Mesenchymal stem cell (in vitro differentiated cells and primary cell): ENCODE results near the gene CHST15.

ENCODE experiments used
- DNase-seq: peaks from one replicate; pipeline ENCODE4 v3.0.0-alpha.2; 2013
- H2AFZ ChIP-seq: one replicate; pipeline ENCODE4 v1.6.1; 2013; ENCODE audit warnings: low read depth, mild to moderate bottlenecking, control low read depth, inconsistent platforms, low read length, moderate library complexity
- H2AK5ac ChIP-seq: 2 replicates; pipeline ENCODE4 v1.6.1; 2013; ENCODE audit warnings: low read length, moderate library complexity, mild to moderate bottlenecking, inconsistent platforms; ENCODE audit not compliant: severe bottlenecking
- H2BK120ac ChIP-seq: one replicate; pipeline ENCODE4 v1.6.1; 2013; ENCODE audit warnings: low read depth, mild to moderate bottlenecking, inconsistent platforms, low read length, moderate library complexity
- H2BK12ac ChIP-seq, 2 experiments: one replicate each; pipeline ENCODE4 v1.6.1; 2013; ENCODE audit warnings: inconsistent platforms in 2 of 2, low read length in 2 of 2, mild to moderate bottlenecking in 2 of 2, moderate library complexity in 2 of 2, control low read depth in 1 of 2
- H2BK15ac ChIP-seq: one replicate; pipeline ENCODE4 v1.6.1; 2013; ENCODE audit warnings: mild to moderate bottlenecking, low read depth, inconsistent platforms; ENCODE audit not compliant: poor library complexity, severe bottlenecking
- H2BK5ac ChIP-seq: 2 replicates; pipeline ENCODE4 v1.6.1; 2013; ENCODE audit warnings: low read depth, mild to moderate bottlenecking, low read length, control low read depth, inconsistent platforms; ENCODE audit not compliant: poor library complexity, severe bottlenecking
- H3K14ac ChIP-seq, 2 experiments: one replicate each; pipeline ENCODE4 v1.6.1; 2013; ENCODE audit warnings: inconsistent platforms in 2 of 2, low read length in 2 of 2, control low read depth in 1 of 2, mild to moderate bottlenecking in 1 of 2, moderate library complexity in 1 of 2
- H3K18ac ChIP-seq, 2 experiments: one replicate each; pipeline ENCODE4 v1.6.1; 2013; ENCODE audit warnings: inconsistent platforms in 2 of 2, low read length in 2 of 2, control low read depth in 1 of 2, low read depth in 1 of 2, mild to moderate bottlenecking in 1 of 2
- H3K23ac ChIP-seq, 2 experiments: one replicate each; pipeline ENCODE4 v1.6.1; 2013; ENCODE audit warnings: inconsistent platforms in 2 of 2, low read length in 2 of 2, mild to moderate bottlenecking in 2 of 2, moderate library complexity in 2 of 2, control low read depth in 1 of 2
- H3K27ac ChIP-seq: 2 replicates; pipeline ENCODE4 v1.5.1; 2013; ENCODE audit warnings: mild to moderate bottlenecking, moderate library complexity, low read length, control low read depth, inconsistent platforms; ENCODE audit not compliant: poor library complexity, severe bottlenecking
- H3K27me3 ChIP-seq, 2 experiments: 2 replicates each; pipeline versions ENCODE4 v1.6.1 to v1.7.0; 2013; ENCODE audit warnings: low read length in 2 of 2, mild to moderate bottlenecking in 2 of 2, moderate library complexity in 2 of 2, control low read depth in 1 of 2, inconsistent platforms in 1 of 2; ENCODE audit not compliant: control insufficient read depth in 1 of 2, insufficient read depth in 1 of 2
- H3K36me3 ChIP-seq, 2 experiments: 2 replicates each; pipeline versions ENCODE4 v1.6.1 to v1.7.0; 2013; ENCODE audit warnings: low read length in 2 of 2, control low read depth in 1 of 2, inconsistent platforms in 1 of 2, low read depth in 1 of 2, mild to moderate bottlenecking in 1 of 2; ENCODE audit not compliant: insufficient read depth in 2 of 2, control insufficient read depth in 1 of 2
- H3K4ac ChIP-seq, 2 experiments: one replicate each; pipeline ENCODE4 v1.6.1; 2013; ENCODE audit warnings: inconsistent platforms in 2 of 2, low read length in 2 of 2, mild to moderate bottlenecking in 2 of 2, moderate library complexity in 2 of 2, control low read depth in 1 of 2, low read depth in 1 of 2
- H3K4me1 ChIP-seq: 2 replicates; pipeline ENCODE4 v1.6.1; 2013; ENCODE audit warnings: low read depth, low read length, control low read depth; ENCODE audit not compliant: control insufficient read depth, insufficient read depth
- H3K4me2 ChIP-seq: 2 replicates; pipeline ENCODE4 v1.6.1; 2013; ENCODE audit warnings: low read length, mild to moderate bottlenecking, inconsistent platforms; ENCODE audit not compliant: poor library complexity, severe bottlenecking
- H3K4me3 ChIP-seq, 2 experiments: 2 replicates each; pipeline versions ENCODE4 v1.5.1 to v1.7.0; 2013; ENCODE audit warnings: low read length in 2 of 2, mild to moderate bottlenecking in 2 of 2, control low read depth in 1 of 2, low read depth in 1 of 2; ENCODE audit not compliant: insufficient read depth in 1 of 2
- H3K79me1 ChIP-seq: replicated peaks from 2 replicates; pipeline ENCODE4 v1.6.1; 2013; ENCODE audit warnings: mild to moderate bottlenecking, control low read depth, low read length, inconsistent platforms; ENCODE audit not compliant: poor library complexity, severe bottlenecking
- H3K9ac ChIP-seq: 2 replicates; pipeline ENCODE4 v1.7.0; 2013; ENCODE audit warnings: mild to moderate bottlenecking, low read length, moderate library complexity
- H3K9me3 ChIP-seq: 2 replicates; pipeline ENCODE4 v1.7.0; 2013; ENCODE audit warnings: mild to moderate bottlenecking, low read length; ENCODE audit not compliant: control insufficient read depth
- H4K8ac ChIP-seq: one replicate; pipeline ENCODE4 v1.6.1; 2013; ENCODE audit warnings: inconsistent platforms, mild to moderate bottlenecking, low read length, moderate library complexity
- H4K91ac ChIP-seq: one replicate; pipeline ENCODE4 v1.6.1; 2013; ENCODE audit warnings: mild to moderate bottlenecking, low read length, inconsistent platforms
- WGBS: methylation state at CpG from one replicate; pipeline ENCODE4 v1.1.7; 2013; ENCODE audit warnings: mixed read lengths; 5-methylcytosine and 5-hydroxymethylcytosine counted together

The CHST15 gene

GRCh38 chr10:124012066-124012465, 81.3 kb downstream of the CHST15 start:
- H3K9me3 ChIP-seq = no peaks in the 10 kb centered on the region
- H3K4ac ChIP-seq = no peak overlapping the region
- H3K23ac ChIP-seq = no peak overlapping the region
- peaks cover 15% of the 10 kb centered on the region for H3K79me1 ChIP-seq
- H2BK12ac ChIP-seq = no peak overlapping the region
- H4K91ac ChIP-seq = no peak overlapping the region
- no peak for DNase-seq
- H3K18ac ChIP-seq = no peak overlapping the region
- H4K8ac ChIP-seq = no peak overlapping the region
- H3K27me3 ChIP-seq = no peaks in the 10 kb centered on the region
- no peak overlapping the region for H2AK5ac ChIP-seq
- H3K14ac ChIP-seq = no peak overlapping the region
- no peak overlapping the region for H3K4me3 ChIP-seq
- peaks cover 5% of the 10 kb centered on the region for H3K4me1 ChIP-seq
- H3K4me2 ChIP-seq = no peak overlapping the region
- no peak overlapping the region for H2BK15ac ChIP-seq
- 89% methylated on average over 5 of the region's 5 CpGs for WGBS
- H2AFZ ChIP-seq = no peak overlapping the region
- no peak overlapping the region for H3K27ac ChIP-seq
- H2BK120ac ChIP-seq = no peak overlapping the region
- H3K9ac ChIP-seq = no peak overlapping the region
- H2BK5ac ChIP-seq = no peak overlapping the region
- peaks cover 18 to 72% of the 10 kb centered on the region in 2 experiments for H3K36me3 ChIP-seq

- H3K23ac ChIP-seq = no peak overlapping the region
- WGBS = 88% methylated on average over 11 of the region's 11 CpGs
Observed at GRCh38 chr10:124011464-124011863, 81.9 kb downstream of the CHST15 start.

GRCh38 chr10:124010563-124011131, 82.8 kb downstream of the CHST15 start:
- Histone ChIP-seq H3K36me3 (peaks cover 18 to 70% of the 10 kb centered on the region in 2 experiments), H3K27ac (no peak overlapping the region), H4K91ac (no peak overlapping the region), H4K8ac (no peak overlapping the region), H2AK5ac (no peak overlapping the region), H2BK5ac (no peak overlapping the region), H3K4me2 (no peak overlapping the region), H3K9me3 (no peaks in the 10 kb centered on the region), H2AFZ (no peak overlapping the region), H3K4me1 (peaks cover 13% of the 10 kb centered on the region), H3K18ac (no peak overlapping the region), H3K4me3 (no peak overlapping the region), H3K9ac (no peak overlapping the region), H2BK12ac (no peak overlapping the region), H2BK15ac (no peak overlapping the region), H3K14ac (no peak overlapping the region), H3K79me1 (peaks cover 21% of the 10 kb centered on the region), H3K23ac (no peak overlapping the region), H2BK120ac (no peak overlapping the region), H3K4ac (no peak overlapping the region), H3K27me3 (no peaks in the 10 kb centered on the region)
- no peak for DNase-seq
- WGBS = 82% methylated on average over 22 of the region's 22 CpGs

More at GRCh38 chr10:124011464-124011863, 81.9 kb downstream of the CHST15 start:
- DNase-seq = no peak
- H2BK15ac ChIP-seq = no peak overlapping the region
- H3K14ac ChIP-seq = no peak overlapping the region
- H3K36me3 ChIP-seq = peaks cover 18 to 75% of the 10 kb centered on the region in 2 experiments
- H3K4ac ChIP-seq = no peak overlapping the region
- H2AK5ac ChIP-seq = no peak overlapping the region
- peaks cover 6% of the 10 kb centered on the region for H3K4me1 ChIP-seq
- no peak overlapping the region for H3K9ac ChIP-seq
- H3K18ac ChIP-seq = no peak overlapping the region
- no peaks in the 10 kb centered on the region for H3K9me3 ChIP-seq
- H3K27me3 ChIP-seq = no peaks in the 10 kb centered on the region
- no peak overlapping the region for H3K4me2 ChIP-seq
- no peak overlapping the region for H3K4me3 ChIP-seq
- H4K8ac ChIP-seq = no peak overlapping the region
- H3K79me1 ChIP-seq = peaks cover 20% of the 10 kb centered on the region
- no peak overlapping the region for H2AFZ ChIP-seq
- no peak overlapping the region for H3K27ac ChIP-seq
- H2BK120ac ChIP-seq = no peak overlapping the region
- H4K91ac ChIP-seq = no peak overlapping the region
- H2BK12ac ChIP-seq = no peak overlapping the region
- H2BK5ac ChIP-seq = no peak overlapping the region

- no peak overlapping the region for H2BK120ac ChIP-seq
- no peak overlapping the region for H3K9ac ChIP-seq
- no peaks in the 10 kb centered on the region for H3K27me3 ChIP-seq
- H3K4me2 ChIP-seq = no peak overlapping the region
- H3K4me1 ChIP-seq = peaks cover 18% of the 10 kb centered on the region
- peaks cover 24% of the 10 kb centered on the region for H3K79me1 ChIP-seq
- H2BK15ac ChIP-seq = no peak overlapping the region
- WGBS = 95% methylated on average over 20 of the region's 20 CpGs
- no peak overlapping the region for H4K91ac ChIP-seq
- no peak for DNase-seq
- H2AFZ ChIP-seq = no peak overlapping the region
- H3K9me3 ChIP-seq = no peaks in the 10 kb centered on the region
- H3K4ac ChIP-seq = no peak overlapping the region
- no peak overlapping the region for H3K14ac ChIP-seq
- no peak overlapping the region for H3K4me3 ChIP-seq
- H3K27ac ChIP-seq = no peak overlapping the region
- no peak overlapping the region for H2BK5ac ChIP-seq
- no peak overlapping the region for H2BK12ac ChIP-seq
- H3K36me3 ChIP-seq = peaks cover 18 to 71% of the 10 kb centered on the region in 2 experiments
- H4K8ac ChIP-seq = no peak overlapping the region
- no peak overlapping the region for H2AK5ac ChIP-seq
- H3K23ac ChIP-seq = no peak overlapping the region
- no peak overlapping the region for H3K18ac ChIP-seq
Observed at GRCh38 chr10:124010024-124010423, 83.4 kb downstream of the CHST15 start.
